ENCODE results near the gene TNRC6B. TPM values are rescaled to one million over a fixed set of nuclear protein-coding genes. Genes with fewer than 3 reads are reported as not detected.

The TNRC6B gene
- total and polyA plus RNA-seq, 2 of the 13 experiments (the other 11 are each of a cell fraction or from before 2014, with no cell fraction given): 8.9 to 13.2 TPM

DNA sequence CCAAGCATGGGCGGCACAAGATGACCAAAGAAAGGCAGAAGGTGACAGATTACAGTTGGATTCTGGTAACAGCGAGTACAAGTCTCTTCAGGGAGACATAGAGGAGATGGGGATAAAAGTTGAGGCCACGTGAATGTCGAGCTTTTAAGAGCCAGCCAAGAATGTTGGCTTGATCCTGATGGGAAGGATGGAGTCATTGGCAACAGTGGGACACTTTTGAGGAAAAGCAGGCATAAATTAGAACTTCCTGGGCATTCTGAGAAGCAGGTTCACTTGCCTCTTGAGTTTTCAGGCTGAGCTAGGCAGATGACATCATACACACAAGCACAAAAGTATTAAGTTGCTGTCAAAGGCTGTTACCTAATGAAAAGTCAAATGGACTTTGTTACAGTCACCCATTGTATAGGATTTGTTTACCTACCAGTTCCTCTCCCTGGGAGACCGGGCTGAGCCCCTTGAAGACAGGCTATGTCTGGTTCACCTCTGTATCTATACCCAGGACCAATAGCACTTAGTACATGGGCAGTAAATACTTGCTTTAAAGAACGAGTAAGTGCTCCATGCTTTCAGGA is 41.1 kb downstream of the TNRC6B start (continued):
- TF ChIP-seq, protein P1, sequence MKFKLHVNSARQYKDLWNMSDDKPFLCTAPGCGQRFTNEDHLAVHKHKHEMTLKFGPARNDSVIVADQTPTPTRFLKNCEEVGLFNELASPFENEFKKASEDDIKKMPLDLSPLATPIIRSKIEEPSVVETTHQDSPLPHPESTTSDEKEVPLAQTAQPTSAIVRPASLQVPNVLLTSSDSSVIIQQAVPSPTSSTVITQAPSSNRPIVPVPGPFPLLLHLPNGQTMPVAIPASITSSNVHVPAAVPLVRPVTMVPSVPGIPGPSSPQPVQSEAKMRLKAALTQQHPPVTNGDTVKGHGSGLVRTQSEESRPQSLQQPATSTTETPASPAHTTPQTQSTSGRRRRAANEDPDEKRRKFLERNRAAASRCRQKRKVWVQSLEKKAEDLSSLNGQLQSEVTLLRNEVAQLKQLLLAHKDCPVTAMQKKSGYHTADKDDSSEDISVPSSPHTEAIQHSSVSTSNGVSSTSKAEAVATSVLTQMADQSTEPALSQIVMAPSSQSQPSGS (CRISPR knock-in tag; IDR thresholded peaks at IDR 0.05): peak; percentile 54; the same call in 1 of the 2 replicates
- TF ChIP-seq ZNF337 (CRISPR knock-in tag; IDR thresholded peaks at IDR 0.05; ENCODE audit: borderline replicate concordance, low read depth): no peak
- TF ChIP-seq RARA (CRISPR knock-in tag; IDR thresholded peaks at IDR 0.05): peak; percentile 50
- TF ChIP-seq TEAD2 (CRISPR knock-in tag; IDR thresholded peaks at IDR 0.05): no peak
- TF ChIP-seq CREM (IDR thresholded peaks at IDR 0.05): peak; percentile 27; the same call in 1 of the 2 replicates
- TF ChIP-seq CREM (CRISPR knock-in tag; IDR thresholded peaks at IDR 0.05): no peak
- TF ChIP-seq REPIN1 (CRISPR knock-in tag; IDR thresholded peaks at IDR 0.05; ENCODE audit: borderline replicate concordance, low read depth): no peak
- no peak for TF ChIP-seq FOXP1 (IDR thresholded peaks at IDR 0.05)
- 0 out of 2 replicates have a peak, but pooled peaks have one; percentile 26 for TF ChIP-seq FOXP1 (CRISPR knock-in tag; IDR thresholded peaks at IDR 0.05)
- peak; percentile 69; the same call in 1 of the 2 replicates for TF ChIP-seq SOX5 (CRISPR knock-in tag; IDR thresholded peaks at IDR 0.05; ENCODE audit: borderline replicate concordance)
- TF ChIP-seq ZNF781 (CRISPR knock-in tag; IDR thresholded peaks at IDR 0.05; ENCODE audit: borderline replicate concordance, not compliant biosample characterization): no peak
- no peak for TF ChIP-seq HNF1A (IDR thresholded peaks at IDR 0.05; ENCODE audit: low read depth)
- no peak for TF ChIP-seq HNF1A (CRISPR knock-in tag; IDR thresholded peaks at IDR 0.05; ENCODE audit: borderline replicate concordance)
- TF ChIP-seq AHR (CRISPR knock-in tag; IDR thresholded peaks at IDR 0.05): no peak
- TF ChIP-seq ZNF326 (CRISPR knock-in tag; IDR thresholded peaks at IDR 0.05; ENCODE audit: borderline replicate concordance): no peak
- TF ChIP-seq SOX13 (IDR thresholded peaks at IDR 0.05): no peak
- TF ChIP-seq SOX13 (CRISPR knock-in tag; conservative IDR thresholded peaks at IDR 0.05 in 1 of 2, IDR thresholded peaks at IDR 0.05 in 1 of 2): peak in 1 of 2 experiments; percentile 76; a peak in 2 of 4 replicates
- TF ChIP-seq FOSL2 (CRISPR knock-in tag; IDR thresholded peaks at IDR 0.05): peak; percentile 24; the same call in 1 of the 2 replicates
- no peak for TF ChIP-seq ZNF775 (CRISPR knock-in tag; IDR thresholded peaks at IDR 0.05; ENCODE audit: borderline replicate concordance)
- peak; percentile 84 for TF ChIP-seq ATF7 (IDR thresholded peaks at IDR 0.05)
- no peak for TF ChIP-seq ATF7 (CRISPR knock-in tag; IDR thresholded peaks at IDR 0.05)
- TF ChIP-seq ZNF562 (CRISPR knock-in tag; IDR thresholded peaks at IDR 0.05; ENCODE audit: borderline replicate concordance): no peak
